Stimulated activated CD8-positive, alpha-beta memory T cell treated with anti-CD3 and anti-CD28 coated beads, Interleukin-7, amount 100 ng/mL, for 24 hours (primary cell): Measurements from ENCODE around the gene ZBTB7C.

Source experiments
- DNase-seq: peaks from one replicate; pipeline ENCODE4 v3.0.0-alpha.2; 2020; ENCODE audit warnings: low read depth

The ZBTB7C gene

GRCh38 chr18:47992976-47993375, 416.2 kb downstream of the ZBTB7C start:
- DNase-seq: no peak

GRCh38 chr18:47992266-47992665, 416.9 kb downstream of the ZBTB7C start:
- DNase-seq: no peak

GRCh38 chr18:47990981-47991380, 418.2 kb downstream of the ZBTB7C start:
- no peak for DNase-seq

GRCh38 chr18:47987388-47987699, 421.8 kb downstream of the ZBTB7C start:
- no peak for DNase-seq

GRCh38 chr18:47986620-47987387, 422.4 kb downstream of the ZBTB7C start:
- no peak for DNase-seq

- no peak for DNase-seq
Observed at GRCh38 chr18:47985866-47986265, 423.3 kb downstream of the ZBTB7C start.

GRCh38 chr18:47984991-47985390, 424.2 kb downstream of the ZBTB7C start:
- DNase-seq: no peak

GRCh38 chr18:47983946-47984345, 425.2 kb downstream of the ZBTB7C start:
- no peak for DNase-seq

- no peak for DNase-seq
Observed at GRCh38 chr18:47983055-47983454, 426.1 kb downstream of the ZBTB7C start.

- DNase-seq: no peak
Observed at GRCh38 chr18:47981830-47982229, 427.4 kb downstream of the ZBTB7C start.

GRCh38 chr18:47981320-47981719, 427.9 kb downstream of the ZBTB7C start:
- DNase-seq: no peak

GRCh38 chr18:47979611-47980200, 429.5 kb downstream of the ZBTB7C start:
- DNase-seq: no peak

- no peak for DNase-seq
Observed at GRCh38 chr18:47978603-47979002, 430.6 kb downstream of the ZBTB7C start.

GRCh38 chr18:47978141-47978540, 431.0 kb downstream of the ZBTB7C start:
- no peak for DNase-seq
